H9 (cell line): ENCODE measurements around the gene ETFA. TPM values are rescaled to one million over a fixed set of nuclear protein-coding genes. Genes with fewer than 3 reads are reported as not detected.

ENCODE experiments used
- DNase-seq: peaks from one replicate; pipeline ENCODE4 v3.0.0-alpha.2; 2017
- H2AFZ ChIP-seq: one replicate; pipeline ENCODE4 v1.6.1; 2013; ENCODE audit warnings: mild to moderate bottlenecking, low read length, control low read depth, moderate library complexity
- H2AK5ac ChIP-seq: 2 replicates; pipeline ENCODE4 v1.6.1; 2013; ENCODE audit warnings: low read length, control low read depth, mixed read lengths; ENCODE audit not compliant: insufficient read length
- H2BK120ac ChIP-seq: one replicate; pipeline ENCODE4 v1.6.1; 2013; ENCODE audit warnings: low read depth, mild to moderate bottlenecking, low read length, control low read depth, inconsistent platforms; ENCODE audit not compliant: poor library complexity, severe bottlenecking
- H2BK12ac ChIP-seq: 2 replicates; pipeline ENCODE4 v1.6.1; 2013; ENCODE audit warnings: low read length, control low read depth, mixed read lengths, low read depth; ENCODE audit not compliant: insufficient read length
- H2BK15ac ChIP-seq: 2 replicates; pipeline ENCODE4 v1.6.1; 2013; ENCODE audit warnings: low read depth, low read length, control low read depth
- H2BK20ac ChIP-seq: one replicate; pipeline ENCODE4 v1.6.1; 2013; ENCODE audit warnings: low read depth, mild to moderate bottlenecking, low read length, control low read depth, inconsistent platforms; ENCODE audit not compliant: poor library complexity, severe bottlenecking
- H2BK5ac ChIP-seq: 2 replicates; pipeline ENCODE4 v1.6.1; 2013; ENCODE audit warnings: low read length, control low read depth, mixed read lengths; ENCODE audit not compliant: insufficient read length
- H3K14ac ChIP-seq: 2 replicates; pipeline ENCODE4 v1.6.1; 2013; ENCODE audit warnings: low read length, control low read depth; ENCODE audit not compliant: insufficient read depth
- H3K18ac ChIP-seq: 2 replicates; pipeline ENCODE4 v1.6.1; 2013; ENCODE audit warnings: low read depth, mild to moderate bottlenecking, mixed read lengths, low read length, control low read depth; ENCODE audit not compliant: insufficient read length
- H3K23ac ChIP-seq: 2 replicates; pipeline ENCODE4 v1.6.1; 2013; ENCODE audit warnings: low read length, control low read depth, mixed read lengths, low read depth; ENCODE audit not compliant: insufficient read length
- H3K23me2 ChIP-seq: 2 replicates; pipeline ENCODE4 v1.6.1; 2013; ENCODE audit warnings: low read depth, mild to moderate bottlenecking, mixed read lengths, low read length, control low read depth; ENCODE audit not compliant: insufficient read length, poor library complexity, severe bottlenecking
- H3K27ac ChIP-seq: 2 replicates; pipeline ENCODE4 v1.5.1; 2013; ENCODE audit warnings: low read length, control low read depth, mixed read lengths, low read depth; ENCODE audit not compliant: insufficient read length
- H3K27me3 ChIP-seq: 2 replicates; pipeline ENCODE4 v1.6.1; 2013; ENCODE audit warnings: low read length, control low read depth, inconsistent platforms; ENCODE audit not compliant: insufficient read depth
- H3K4ac ChIP-seq: 2 replicates; pipeline ENCODE4 v1.6.1; 2013; ENCODE audit warnings: low read depth, mild to moderate bottlenecking, control low read depth, inconsistent platforms, low read length, moderate library complexity
- H3K4me1 ChIP-seq: 2 replicates; pipeline ENCODE4 v1.6.1; 2013; ENCODE audit warnings: low read length, control low read depth, inconsistent platforms; ENCODE audit not compliant: insufficient read depth
- H3K4me2 ChIP-seq: 2 replicates; pipeline ENCODE4 v1.6.1; 2013; ENCODE audit warnings: low read length, control low read depth, mixed read lengths; ENCODE audit not compliant: insufficient read length, insufficient read depth
- H3K56ac ChIP-seq: 2 replicates; pipeline ENCODE4 v1.6.1; 2013; ENCODE audit warnings: low read depth, mild to moderate bottlenecking, mixed read lengths, low read length, control low read depth; ENCODE audit not compliant: insufficient read length
- H3K79me1 ChIP-seq: 2 replicates; pipeline ENCODE4 v1.6.1; 2013; ENCODE audit warnings: low read depth, mild to moderate bottlenecking, moderate library complexity, low read length, control low read depth, inconsistent platforms; ENCODE audit not compliant: insufficient read depth, poor library complexity, severe bottlenecking
- H3K79me2 ChIP-seq: 2 replicates; pipeline ENCODE4 v1.6.1; 2013; ENCODE audit warnings: low read length, control low read depth, inconsistent platforms; ENCODE audit not compliant: insufficient read depth
- H3K9ac ChIP-seq: 2 replicates; pipeline ENCODE4 v1.6.1; 2013; ENCODE audit warnings: low read length, control low read depth, mixed read lengths; ENCODE audit not compliant: insufficient read length; ENCODE audit errors: extremely low read depth
- H3K9me3 ChIP-seq: one replicate; pipeline ENCODE4 v1.6.1; 2013; ENCODE audit warnings: low read depth, low read length, inconsistent platforms; ENCODE audit not compliant: control insufficient read depth
- H3T11ph ChIP-seq: one replicate; pipeline ENCODE4 v1.6.1; 2013; ENCODE audit warnings: mild to moderate bottlenecking, low read length, control low read depth, inconsistent platforms
- H4K20me1 ChIP-seq: one replicate; pipeline ENCODE4 v1.6.1; 2013; ENCODE audit not compliant: control insufficient read depth, insufficient read length, insufficient read depth
- H4K5ac ChIP-seq: 2 replicates; pipeline ENCODE4 v1.6.1; 2013; ENCODE audit warnings: low read depth, mild to moderate bottlenecking, mixed read lengths, low read length, control low read depth; ENCODE audit not compliant: insufficient read length
- H4K8ac ChIP-seq: replicated peaks from 2 replicates; pipeline ENCODE4 v1.6.1; 2013; ENCODE audit warnings: low read length, control low read depth, mixed read lengths, low read depth; ENCODE audit not compliant: insufficient read length
- H4K91ac ChIP-seq: 2 replicates; pipeline ENCODE4 v1.6.1; 2013; ENCODE audit warnings: low read depth, mild to moderate bottlenecking, moderate library complexity, mixed read lengths, low read length, control low read depth; ENCODE audit not compliant: insufficient read length
- H3K27ac Mint-ChIP-seq, 3 experiments: 2 replicates in 2 of 3; 3 replicates in 1 of 3; pipeline ENCODE4 v1.8.0; 2020 to 2021; ENCODE audit warnings: mixed read lengths in 3 of 3, mild to moderate bottlenecking in 1 of 3, moderate library complexity in 1 of 3
- H3K27me3 Mint-ChIP-seq: 2 replicates; pipeline ENCODE4 v1.8.0; 2021; ENCODE audit warnings: low read depth, mild to moderate bottlenecking, moderate library complexity, mixed read lengths
- H3K36me3 Mint-ChIP-seq, 3 experiments: 2 replicates in 2 of 3; 3 replicates in 1 of 3; pipeline ENCODE4 v1.8.0; 2020 to 2021; ENCODE audit warnings: low read depth in 3 of 3, mixed read lengths in 3 of 3; ENCODE audit not compliant: insufficient read depth in 1 of 3
- H3K4me1 Mint-ChIP-seq, 2 experiments: 2 replicates each; pipeline ENCODE4 v1.8.0; 2020; ENCODE audit warnings: mixed read lengths in 2 of 2
- H3K4me3 Mint-ChIP-seq, 2 experiments: 2 replicates in 1 of 2; 3 replicates in 1 of 2; pipeline ENCODE4 v1.8.0; 2020 to 2021; ENCODE audit warnings: mild to moderate bottlenecking in 2 of 2, mixed read lengths in 2 of 2, moderate library complexity in 1 of 2
- H3K9me3 Mint-ChIP-seq, 2 experiments: 2 replicates in 1 of 2; 3 replicates in 1 of 2; pipeline ENCODE4 v1.8.0; 2020; ENCODE audit warnings: mild to moderate bottlenecking in 2 of 2, mixed read lengths in 2 of 2, moderate library complexity in 1 of 2
- CTCF ChIP-seq: fragments of 200-600 bp; sonication (generic); conservative IDR thresholded peaks from 3 replicates; pipeline ENCODE4 v1.8.0; 2021; ENCODE audit warnings: antibody characterized with exemption, mild to moderate bottlenecking
- WGBS: extraction: QIAGEN DNeasy Blood & Tissue Kit; methylation state at CpG from one replicate; pipeline ENCODE4 v1.1.7; 2013; ENCODE audit warnings: missing lambda C conversion rate, low lambda C conversion rate, mixed read lengths; ENCODE audit not compliant: insufficient read length; ENCODE audit errors: extremely low coverage; 5-methylcytosine and 5-hydroxymethylcytosine counted together
- total RNA-seq: library from RNA; stranded (reverse); gene quantifications from 2 replicates; pipeline ENCODE4 v1.2.1, GENCODE V29; 2021

Gene ETFA
- total RNA-seq, 1 experiment from 2014 or later = 109 TPM

DNA sequence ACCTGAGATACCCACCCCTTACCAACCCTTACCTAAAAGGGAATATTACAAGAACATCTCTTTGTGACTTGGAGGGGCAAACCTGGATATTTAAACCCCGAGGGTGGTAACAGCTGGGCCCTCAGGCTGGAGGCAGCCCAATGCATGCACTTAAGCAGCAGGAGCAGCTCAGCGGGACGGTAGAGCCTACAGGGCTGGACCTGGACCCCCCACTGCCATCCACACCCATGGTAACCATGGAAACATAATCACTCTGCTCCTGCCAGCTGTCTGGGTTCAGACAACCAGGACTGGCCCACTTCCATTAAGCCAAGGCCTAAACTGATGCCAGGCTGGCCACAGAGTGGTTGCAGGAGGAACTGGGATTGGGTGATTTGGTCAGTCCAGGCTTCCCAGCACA is 52.8 kb downstream of the ETFA start:
- H3K14ac ChIP-seq = no peak overlapping the region
- TF ChIP-seq CTCF = no peak
- no peaks in the 10 kb centered on the region for H3K79me2 ChIP-seq
- H3T11ph ChIP-seq = no peak overlapping the region
- H3K18ac ChIP-seq = no peak overlapping the region
- H4K20me1 ChIP-seq = no peaks in the 10 kb centered on the region
- no peaks in the 10 kb centered on the region for H3K23me2 ChIP-seq
- H3K4ac ChIP-seq = no peak overlapping the region
- no peak overlapping the region for H2BK20ac ChIP-seq
- no peak overlapping the region for H4K5ac ChIP-seq
- H3K9ac ChIP-seq = no peak overlapping the region
- no peaks in the 10 kb centered on the region for H3K27me3 ChIP-seq
- Mint-ChIP-seq H3K36me3 (peaks cover 36 to 50% (median 36%) of the 10 kb centered on the region in 3 experiments), H3K4me3 (no peak overlapping the region), H3K27me3 (peaks cover 2% of the 10 kb centered on the region; the same call in 1 of the 2 replicates), H3K4me1 (peaks cover 11 to 12% of the 10 kb centered on the region in 2 experiments), H3K27ac (peak overlapping the region in 1 of 3 experiments; percentile 67; a peak in 1 of 7 replicates), H3K9me3 (peaks cover 17% of the 10 kb centered on the region in 2 experiments)
- H3K27ac ChIP-seq = no peak overlapping the region
- no peak overlapping the region for H4K8ac ChIP-seq
- H2BK5ac ChIP-seq = no peak overlapping the region
- H3K23ac ChIP-seq = no peak overlapping the region
- no peak overlapping the region for H2BK120ac ChIP-seq
- no peak overlapping the region for H2BK12ac ChIP-seq
- H2BK15ac ChIP-seq = no peak overlapping the region
- H2AK5ac ChIP-seq = no peak overlapping the region
- no peak overlapping the region for H3K56ac ChIP-seq
- WGBS = no CpG with 5 or more reads among the region's 3 CpGs
- no peak overlapping the region for H3K4me2 ChIP-seq
- H3K9me3 ChIP-seq = peaks cover 8% of the 10 kb centered on the region
- H2AFZ ChIP-seq = no peak overlapping the region
- no peaks in the 10 kb centered on the region for H3K79me1 ChIP-seq
- H4K91ac ChIP-seq = no peak overlapping the region
- peaks cover 2% of the 10 kb centered on the region; the same call in 1 of the 2 replicates for H3K4me1 ChIP-seq
- DNase-seq = no peak
